ENCODE results near the gene KCNJ10.

The KCNJ10 gene

GRCh38 chr1:160083968-160084770, 14.2 kb upstream of the KCNJ10 start:
- H3K4me3 ChIP-seq (ENCODE audit: low read depth, low read length): no peak overlapping the region
- TF ChIP-seq CTCF (IDR thresholded peaks at IDR 0.05; ENCODE audit: insufficient read depth, low read depth, low read length, missing control alignments): peak; percentile 82
- peak; percentile 77 for DNase-seq (ENCODE audit: low read depth)

GRCh38 chr1:160082926-160083325, 13.0 kb upstream of the KCNJ10 start:
- DNase-seq (ENCODE audit: low read depth): no peak
- TF ChIP-seq CTCF (IDR thresholded peaks at IDR 0.05; ENCODE audit: insufficient read depth, low read depth, low read length, missing control alignments): no peak
- no peak overlapping the region for H3K4me3 ChIP-seq (ENCODE audit: low read depth, low read length)

- DNase-seq (ENCODE audit: low read depth): no peak
- no peak overlapping the region for H3K4me3 ChIP-seq (ENCODE audit: low read depth, low read length)
- no peak for TF ChIP-seq CTCF (IDR thresholded peaks at IDR 0.05; ENCODE audit: insufficient read depth, low read depth, low read length, missing control alignments)
Observed at GRCh38 chr1:160082487-160082886, 12.5 kb upstream of the KCNJ10 start.

- no peak for TF ChIP-seq CTCF (IDR thresholded peaks at IDR 0.05; ENCODE audit: insufficient read depth, low read depth, low read length, missing control alignments)
- DNase-seq (ENCODE audit: low read depth): no peak
Observed at GRCh38 chr1:160081261-160081936, 11.4 kb upstream of the KCNJ10 start, which contains the start of gene KCNJ9. TSS of gene KCNJ9 (plus strand) at chr1:160081538. CDS start at chr1:160084031, 2,493 bp downstream.

GRCh38 chr1:160080381-160081100, 10.6 kb upstream of the KCNJ10 start:
- no peak overlapping the region for H3K4me3 ChIP-seq (ENCODE audit: low read depth, low read length)
- TF ChIP-seq CTCF (IDR thresholded peaks at IDR 0.05; ENCODE audit: insufficient read depth, low read depth, low read length, missing control alignments): no peak
- DNase-seq (ENCODE audit: low read depth): no peak

More at GRCh38 chr1:160081261-160081936, 11.4 kb upstream of the KCNJ10 start, which contains the start of gene KCNJ9:
- H3K4me3 ChIP-seq (ENCODE audit: low read depth, low read length): no peak within 1 kb of the TSS

- no peak overlapping the region for H3K4me3 ChIP-seq (ENCODE audit: low read depth, low read length)
- DNase-seq (ENCODE audit: low read depth): no peak
- TF ChIP-seq CTCF (IDR thresholded peaks at IDR 0.05; ENCODE audit: insufficient read depth, low read depth, low read length, missing control alignments): no peak
Observed at GRCh38 chr1:160079448-160079847, 9.5 kb upstream of the KCNJ10 start.
